NOMO-1 treated with dmso at 0.1 percent for 144 hours (cell line): ENCODE measurements around the gene ADAM22.
A peak's percentile ranks its signal among the peaks of the same experiment; 100 is the strongest.

Experiments
- DNase-seq: peaks from one replicate; lab custom pipeline; 2025; ENCODE audit not compliant: unreplicated experiment; lab: John Stamatoyannopoulos, UW

ADAM22 gene

GRCh38 chr7:88212918-88213317 is 278.9 kb downstream of the ADAM22 start:
- DNase-seq, result no peak

GRCh38 chr7:88214456-88214855 is 280.4 kb downstream of the ADAM22 start:
- DNase-seq, result no peak

GRCh38 chr7:88215295-88215694 is 281.2 kb downstream of the ADAM22 start:
- no peak for DNase-seq

GRCh38 chr7:88216276-88216675 is 282.2 kb downstream of the ADAM22 start:
- DNase-seq, result no peak

- peak; percentile 37 for DNase-seq
These were observed 283.8 kb downstream of the ADAM22 start for GRCh38 chr7:88217675-88218428.

GRCh38 chr7:88218429-88218745 is 284.3 kb downstream of the ADAM22 start:
- no peak for DNase-seq

GRCh38 chr7:88218836-88219605 is 285.0 kb downstream of the ADAM22 start:
- peak; percentile 66 for DNase-seq

GRCh38 chr7:88219781-88220747 is 286.0 kb downstream of the ADAM22 start, which contains the start of gene SRI:
Gene SRI (minus strand): TSS chr7:88220038. CDS start chr7:88220026, 12 bp downstream.
- DNase-seq, result peak; percentile 92

GRCh38 chr7:88223265-88223664 is 289.2 kb downstream of the ADAM22 start:
- DNase-seq, result no peak

GRCh38 chr7:88224601-88225275 is 290.7 kb downstream of the ADAM22 start:
- peak; percentile 73 for DNase-seq

GRCh38 chr7:88226201-88226600 is 292.1 kb downstream of the ADAM22 start:
- DNase-seq, result no peak

- peak; percentile 14 for DNase-seq
These were observed 292.9 kb downstream of the ADAM22 start for GRCh38 chr7:88226886-88227516.

GRCh38 chr7:88229302-88229995 is 295.4 kb downstream of the ADAM22 start:
- DNase-seq, result no peak

GRCh38 chr7:88230646-88231045 is 296.6 kb downstream of the ADAM22 start:
- DNase-seq, result no peak

GRCh38 chr7:88233828-88234227 is 299.8 kb downstream of the ADAM22 start:
- no peak for DNase-seq

GRCh38 chr7:88239852-88240251 is 305.8 kb downstream of the ADAM22 start:
- no peak for DNase-seq

- peak; percentile 74 for DNase-seq
These were observed 309.4 kb downstream of the ADAM22 start for GRCh38 chr7:88243345-88243909.

GRCh38 chr7:88244258-88244657 is 310.2 kb downstream of the ADAM22 start:
- DNase-seq, result no peak
